Tibial nerve (tissue), 4 donors: ENCODE measurements around the gene GTF2H2.
"Not testable (repeated sequence)": the region's sequence is repeated elsewhere in the genome, so short reads cannot be mapped to it uniquely, and the experiment has no call there.

Experiments
- CTCF ChIP-seq, 5 experiments: fragments of 200-600 bp in 3 of 5; fragments of 450-650 bp in 2 of 5; sonication (generic) in 3 of 5; IDR thresholded peaks; one replicate each; pipeline ENCODE4 v1.5.1; 2016 to 2019; ENCODE audit warnings: antibody characterized with exemption in 5 of 5, mild to moderate bottlenecking in 3 of 5, moderate library complexity in 2 of 5
- EP300 ChIP-seq, 2 donors: sonication (generic); formaldehyde crosslinking; IDR thresholded peaks; one replicate each; pipeline ENCODE4 v1.6.1; 2017; ENCODE audit warnings: antibody characterized with exemption in 2 of 2, mild to moderate bottlenecking in 1 of 2
- POLR2A ChIP-seq, 2 donors: fragments of 450-650 bp; IDR thresholded peaks; one replicate each; pipeline ENCODE4 v1.6.1; 2017; ENCODE audit warnings: antibody characterized with exemption in 2 of 2, mild to moderate bottlenecking in 2 of 2, moderate library complexity in 2 of 2

GRCh38 chr5:71088754-71089153 lies 21.3 kb upstream of the GTF2H2 start:
- not testable (repeated sequence) for TF ChIP-seq POLR2A, CTCF, EP300 (IDR thresholded peaks at IDR 0.05)
